Stimulated activated CD8-positive, alpha-beta memory T cell treated with anti-CD3 and anti-CD28 coated beads, Interleukin-12 subunit alpha, Interleukin-12 subunit beta, amount 100 ng/mL, for 24 hours (primary cell): ENCODE data around the gene MX1.

Experiments
- DNase-seq: peaks from one replicate; pipeline ENCODE4 v3.0.0-alpha.2; 2020; ENCODE audit errors: extremely low read depth

Gene MX1

DNA sequence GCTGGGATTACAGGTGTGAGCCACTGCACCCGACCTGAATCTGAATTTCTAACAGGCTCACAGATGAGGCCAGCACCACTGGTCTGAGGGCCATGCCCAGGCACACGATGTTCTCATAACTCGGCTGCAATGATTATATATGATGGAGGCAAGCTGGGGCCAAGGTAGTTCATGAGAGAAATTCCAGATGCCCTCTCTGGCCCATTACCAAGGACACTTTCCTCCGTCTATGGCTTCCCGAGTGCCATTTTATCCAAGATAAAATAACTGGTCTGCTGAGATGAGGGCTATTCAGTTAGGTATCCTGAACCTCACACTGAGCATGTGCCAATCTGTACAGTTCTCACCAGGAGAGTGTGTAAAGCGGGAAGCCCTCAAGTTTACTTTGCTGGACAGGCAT lies 65.4 kb downstream of the MX1 start:
- DNase-seq = no peak

DNA sequence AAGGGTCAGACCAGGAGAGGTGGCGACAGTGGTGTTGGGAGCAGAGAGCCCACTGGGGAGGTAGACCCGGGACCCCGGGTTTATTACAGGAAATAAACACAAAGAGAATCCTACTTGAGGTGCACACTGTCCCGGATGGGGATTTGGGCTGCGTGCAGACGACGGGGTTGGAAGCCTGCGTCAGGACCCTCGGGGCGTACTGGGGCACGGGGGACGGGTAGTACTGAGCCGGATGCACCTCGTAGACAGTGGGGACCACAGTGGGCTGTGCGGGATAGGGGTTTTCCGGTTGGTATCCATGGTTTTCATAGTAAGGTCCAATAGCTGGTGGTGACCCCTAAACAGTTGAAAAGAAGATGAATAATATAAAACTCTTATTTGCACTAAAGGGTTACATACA lies 68.2 kb downstream of the MX1 start:
- no peak for DNase-seq

DNA sequence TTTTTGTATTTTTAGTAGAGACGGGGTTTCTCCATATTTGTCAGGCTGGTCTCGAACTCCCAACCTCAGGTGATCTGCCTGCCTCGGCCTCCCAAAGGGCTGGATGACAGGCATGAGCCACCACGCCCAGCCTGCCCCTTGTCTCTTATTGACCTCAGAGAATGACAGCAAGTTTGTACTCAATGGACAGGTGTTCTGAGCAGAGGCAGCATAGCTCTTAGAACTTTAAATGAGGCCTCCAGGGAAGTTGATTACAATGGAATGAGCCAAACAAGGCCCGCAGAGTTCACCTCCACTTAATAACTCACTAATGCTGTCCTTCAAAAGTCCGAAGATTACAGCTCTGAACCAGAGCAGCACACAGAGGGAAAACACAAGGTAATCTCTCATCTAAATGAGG lies 71.0 kb downstream of the MX1 start:
- no peak for DNase-seq

DNA sequence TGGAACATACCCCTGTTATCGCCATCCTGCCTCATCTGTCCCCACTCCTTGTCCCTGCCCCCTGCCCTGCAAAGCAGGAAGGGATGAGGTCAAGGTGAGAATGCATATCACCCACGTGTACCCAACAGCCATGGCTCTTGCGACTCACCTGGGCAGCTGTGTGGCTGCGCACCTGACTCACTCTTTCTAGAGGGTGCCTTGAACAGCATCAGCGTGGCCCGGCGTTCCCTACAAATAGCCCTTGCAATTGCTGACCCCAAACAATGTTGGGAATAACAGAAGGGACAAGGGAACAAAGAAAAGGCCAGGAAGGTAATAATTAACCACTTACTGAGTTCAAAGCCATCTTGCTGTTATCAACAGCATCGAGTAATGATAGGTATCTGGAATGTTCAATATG lies 71.7 kb downstream of the MX1 start:
- no peak for DNase-seq

DNA sequence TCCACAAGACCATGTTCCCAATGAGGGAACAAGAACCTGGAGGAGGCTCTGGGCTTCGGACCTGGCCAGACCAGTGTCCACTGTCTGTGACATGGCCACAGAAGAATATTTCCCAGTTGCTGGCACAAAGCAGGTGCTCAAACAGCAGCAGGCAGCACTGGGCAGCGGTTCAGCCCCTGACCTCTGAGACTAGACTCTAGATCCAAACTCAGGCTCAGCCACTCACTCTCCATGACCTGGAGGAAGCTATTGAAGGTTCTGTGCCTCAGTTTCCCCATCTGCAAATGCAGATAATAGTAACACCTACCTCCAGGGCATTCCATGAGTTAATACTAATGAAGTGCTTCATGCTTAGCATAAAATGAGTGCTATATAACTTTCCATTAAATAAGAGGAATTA lies 73.9 kb downstream of the MX1 start:
- no peak for DNase-seq

DNA sequence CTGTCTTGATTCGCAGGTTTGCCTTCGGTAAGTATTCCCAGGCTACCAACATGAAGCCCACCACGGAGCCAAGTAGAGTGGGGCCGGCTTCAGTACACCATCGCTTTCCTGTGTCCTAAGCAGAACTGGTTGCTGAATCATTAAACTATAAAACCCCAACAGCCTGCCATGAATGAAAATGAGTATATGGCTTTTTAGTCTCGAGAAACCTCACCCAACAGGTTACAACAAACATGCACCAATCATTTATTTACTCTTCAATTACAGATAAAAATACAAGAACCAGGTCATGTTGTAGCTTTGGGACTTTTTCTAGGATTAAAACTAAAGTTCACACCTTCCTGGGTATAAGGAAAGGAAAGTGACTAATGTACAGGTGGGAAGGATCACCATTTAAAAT lies 74.3 kb downstream of the MX1 start:
- DNase-seq = no peak

DNA sequence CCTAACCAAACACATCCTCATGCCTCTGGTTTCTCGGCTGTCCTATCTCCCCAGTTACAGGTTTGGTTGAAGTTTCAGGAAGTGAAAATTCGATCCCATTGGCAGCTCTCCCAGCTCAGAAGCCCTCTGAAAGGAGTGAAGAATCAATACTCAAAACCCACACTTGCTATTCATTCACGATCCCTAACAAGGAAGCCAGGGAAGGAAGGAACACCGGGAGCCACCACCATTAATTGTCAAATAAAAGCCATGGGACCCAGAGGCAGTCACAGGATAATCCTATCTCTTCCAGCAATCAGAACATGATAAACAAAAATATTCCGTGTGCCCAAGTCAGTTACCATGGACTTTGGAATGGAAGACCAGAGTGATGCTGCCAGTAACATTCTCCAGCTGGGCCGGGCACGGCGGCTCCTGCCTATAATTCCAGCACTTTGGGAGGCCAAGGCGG lies 74.9 kb downstream of the MX1 start:
- DNase-seq = no peak

DNA sequence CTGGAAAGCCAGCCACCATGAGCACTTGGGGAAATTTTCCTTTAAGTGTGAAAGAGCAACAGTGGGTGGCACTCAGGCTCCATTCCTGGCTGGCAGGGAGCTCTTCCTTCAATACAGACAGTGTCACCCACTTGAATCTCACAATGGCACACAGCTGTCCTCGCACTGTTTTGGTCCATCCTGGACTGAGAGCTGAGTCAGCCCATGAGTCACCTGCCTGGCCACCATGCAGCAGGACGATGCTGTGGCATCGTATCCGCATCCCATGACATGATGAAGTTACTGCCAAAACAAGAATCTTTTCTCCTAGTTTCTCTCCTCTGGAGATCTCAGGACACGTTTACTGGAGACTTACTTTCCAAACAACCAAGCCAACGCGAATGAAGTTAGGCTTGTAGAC lies 75.9 kb downstream of the MX1 start:
- DNase-seq = no peak

DNA sequence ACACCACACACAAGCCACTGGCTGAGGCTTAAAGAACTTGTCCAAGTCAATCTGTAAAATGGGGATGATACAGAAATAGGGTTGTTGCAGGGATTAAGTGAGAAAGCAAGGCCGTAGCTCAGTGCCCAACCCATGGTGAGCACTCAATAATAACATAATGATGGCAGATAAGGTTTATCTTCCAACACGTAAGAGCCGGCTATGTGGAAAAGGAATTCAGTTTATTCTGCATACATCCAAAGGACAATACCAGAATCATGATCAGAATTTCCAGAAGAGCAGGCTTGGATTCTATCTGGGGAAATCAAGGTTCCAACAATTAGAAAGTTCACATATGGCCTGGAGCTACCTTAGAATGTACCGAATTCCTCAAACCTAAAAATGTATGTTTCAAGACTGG lies 77.3 kb downstream of the MX1 start:
- DNase-seq = no peak

DNA sequence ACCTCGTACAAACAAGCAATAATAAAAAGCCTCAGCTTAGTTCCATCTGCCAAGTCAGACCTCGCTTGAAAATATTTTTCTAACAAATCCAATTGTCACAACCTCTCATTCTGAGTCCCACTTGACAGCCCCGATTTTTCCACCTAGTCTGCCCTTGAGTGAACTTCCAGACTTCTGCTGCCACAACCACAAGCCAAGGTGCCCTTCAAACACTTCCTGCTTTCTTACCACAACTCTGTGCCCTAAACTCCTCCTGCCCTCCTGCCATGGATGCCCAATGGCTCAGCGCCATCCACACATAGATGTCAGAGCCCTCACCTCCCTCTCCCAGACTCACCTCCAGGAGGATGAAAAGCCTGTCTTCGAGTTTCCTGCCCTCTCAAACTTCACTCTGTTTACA lies 78.0 kb downstream of the MX1 start:
- no peak for DNase-seq

DNA sequence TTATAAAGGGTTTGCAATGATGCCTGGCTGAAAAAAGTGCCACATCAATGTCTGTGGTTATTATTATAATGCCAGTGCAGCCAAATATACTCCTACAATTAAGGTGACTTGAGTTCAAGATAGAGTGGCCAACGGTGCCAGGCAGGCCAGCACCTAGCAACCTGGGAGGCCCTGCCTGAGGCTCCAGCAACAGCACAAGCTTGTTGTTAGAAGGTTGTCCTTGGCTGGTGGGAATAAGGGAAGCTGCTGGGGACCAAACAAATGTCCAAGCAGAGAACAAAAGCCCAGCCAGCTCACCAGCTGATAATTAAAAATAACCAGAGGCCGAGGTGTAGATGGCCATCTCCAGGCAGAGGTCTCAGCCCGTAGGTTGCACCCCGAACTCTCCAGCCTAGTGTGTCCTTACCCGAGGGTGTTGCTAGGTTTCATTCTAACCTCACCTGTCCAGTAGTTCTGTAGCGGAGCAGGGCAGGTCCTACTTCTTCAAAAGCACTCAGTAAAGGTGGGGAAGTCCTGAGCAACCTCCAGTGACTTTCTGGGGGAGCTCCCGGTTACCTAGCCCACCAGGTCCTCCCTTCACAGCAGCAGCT lies 80.1 kb downstream of the MX1 start:
- no peak for DNase-seq

DNA sequence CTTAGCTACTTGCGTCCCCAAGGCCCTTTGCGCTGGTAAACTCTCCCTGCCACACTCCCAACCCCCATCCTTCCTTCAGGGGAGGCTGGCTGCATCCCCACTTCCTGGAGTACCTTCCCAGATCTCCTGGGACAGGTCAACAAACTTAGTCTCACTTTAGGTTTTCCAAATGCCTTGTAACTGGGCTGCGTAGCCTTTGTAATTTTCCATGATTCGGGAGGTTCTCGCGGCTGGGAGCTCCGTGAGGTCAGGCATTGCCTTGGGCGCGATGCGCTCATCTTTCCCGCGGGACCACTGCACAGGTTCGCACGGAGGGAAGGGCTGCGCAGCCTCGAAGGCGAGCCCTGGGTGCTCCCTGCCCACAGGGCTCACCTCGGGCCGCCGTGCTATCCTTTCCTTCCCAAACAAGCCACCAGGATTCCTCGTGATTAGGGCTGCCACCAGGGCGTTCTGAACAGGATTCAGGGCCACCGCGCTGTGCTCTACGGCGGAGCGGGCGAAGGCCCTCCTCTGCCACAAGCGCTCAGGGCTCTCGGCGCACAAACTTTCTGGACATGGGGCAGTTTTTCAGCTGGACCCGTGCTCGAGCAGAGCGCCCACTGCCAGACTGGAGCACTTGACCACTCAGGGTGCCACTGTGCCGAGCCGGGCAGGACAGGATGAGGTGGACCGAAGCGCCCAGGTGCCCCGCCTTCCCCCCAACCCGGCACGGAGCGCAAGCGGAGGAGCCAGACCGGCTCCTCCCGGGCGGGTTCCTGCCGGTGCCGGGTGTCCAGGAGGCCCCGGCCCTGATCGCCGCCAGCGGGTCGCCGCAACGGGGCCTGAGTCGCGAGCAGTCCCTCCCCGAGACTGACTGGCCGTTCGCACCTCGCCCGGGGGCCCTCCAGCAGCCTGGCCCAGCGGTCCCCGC lies 80.8 kb downstream of the MX1 start:
- DNase-seq = no peak

DNA sequence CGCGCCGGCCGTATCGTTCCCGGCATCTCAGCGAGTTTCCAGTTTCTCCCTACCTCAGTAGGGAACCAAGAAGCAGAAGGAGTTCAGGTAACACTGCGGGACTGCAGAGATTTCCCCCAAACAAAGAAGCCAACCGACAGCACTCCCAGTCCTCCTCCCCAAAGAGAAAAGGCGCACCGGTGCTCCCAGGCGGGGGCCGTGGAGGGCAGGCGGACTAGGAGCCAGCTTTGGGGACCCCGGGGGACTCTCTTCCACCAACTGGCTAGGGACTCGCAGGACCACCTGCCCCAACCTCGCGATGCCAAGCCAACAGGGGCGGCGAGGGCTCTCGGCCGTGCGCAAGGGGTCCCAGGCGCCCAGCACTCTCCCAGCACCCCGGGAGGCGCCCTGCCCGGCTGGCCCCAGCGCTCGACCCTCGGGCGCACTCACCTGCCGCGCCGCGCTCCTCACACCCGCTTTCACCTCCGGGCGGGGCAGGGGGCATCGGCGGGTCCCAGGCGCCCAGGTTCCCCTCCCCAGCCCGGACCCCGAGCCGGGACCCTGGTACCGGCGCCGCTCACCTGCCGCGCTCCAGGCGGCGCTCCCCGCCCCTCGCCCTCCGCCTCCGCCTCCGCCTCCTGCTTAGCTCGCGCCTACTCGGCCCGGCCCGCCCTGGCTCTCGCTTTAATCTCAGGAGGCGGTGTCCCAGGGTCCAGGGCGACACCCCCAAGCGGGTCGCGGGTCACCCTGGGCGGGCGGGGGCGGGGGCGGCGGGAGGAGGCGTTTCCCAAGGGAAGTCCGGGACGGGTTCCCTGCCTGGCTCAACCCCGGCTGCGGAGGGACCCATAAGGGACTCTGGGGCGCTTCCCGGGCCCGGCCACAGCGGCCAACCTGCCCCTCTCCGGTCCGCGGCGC lies 81.7 kb downstream of the MX1 start, which contains the start of gene TMPRSS2:
TSS of gene TMPRSS2 (minus strand) at position 638 of the 894 bp plus-strand sequence. CDS start 10,025 bp downstream, outside the sequence.
- no peak for DNase-seq

DNA sequence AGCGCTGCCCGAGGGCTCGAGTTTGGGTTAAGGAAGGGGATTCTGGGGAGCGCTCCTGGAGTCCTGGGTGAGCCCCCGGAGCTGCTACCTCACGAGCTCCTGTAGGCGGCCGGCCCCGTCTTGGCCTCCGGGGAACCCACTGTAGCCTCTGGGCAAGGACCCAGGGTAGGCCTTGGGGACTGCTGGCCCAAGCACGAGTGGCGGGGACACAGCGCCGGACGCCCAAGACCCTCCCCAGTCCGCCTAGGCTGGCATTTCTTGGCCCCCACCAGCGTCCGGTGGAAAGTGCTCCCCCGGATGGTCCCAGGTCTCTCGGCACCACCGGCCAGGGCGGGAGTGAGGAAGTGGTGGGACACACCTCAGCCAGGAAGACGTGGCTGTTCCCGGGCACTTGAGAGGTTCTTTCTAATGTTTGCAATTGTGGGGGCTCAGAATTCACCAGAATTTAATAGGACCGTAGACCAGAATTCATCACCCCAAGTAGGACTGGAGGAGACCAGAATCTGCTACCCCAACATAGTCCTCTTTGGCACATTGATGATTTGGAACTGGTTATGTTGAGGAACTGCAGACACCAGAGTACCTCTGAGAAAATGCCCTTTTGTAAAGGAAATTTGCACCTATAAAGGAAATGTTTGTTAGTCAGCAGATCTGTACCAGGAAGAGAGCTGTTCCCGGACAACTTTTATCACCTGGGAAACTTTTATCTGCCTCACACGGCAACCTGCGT lies 82.5 kb downstream of the MX1 start:
- no peak for DNase-seq
